Stimulated activated CD8-positive, alpha-beta memory T cell treated with anti-CD3 and anti-CD28 coated beads, Interleukin-4, amount 100 ng/mL, for 24 hours (primary cell): Measurements from ENCODE around the gene HOXD4.

Experiments used
- DNase-seq: peaks from one replicate; pipeline ENCODE4 v3.0.0-alpha.2; 2020; ENCODE audit warnings: low read depth

HOXD4 gene

GRCh38 chr2:176126929-176127773 lies 24.2 kb upstream of the HOXD4 start:
- peak; percentile 49 for DNase-seq

DNA sequence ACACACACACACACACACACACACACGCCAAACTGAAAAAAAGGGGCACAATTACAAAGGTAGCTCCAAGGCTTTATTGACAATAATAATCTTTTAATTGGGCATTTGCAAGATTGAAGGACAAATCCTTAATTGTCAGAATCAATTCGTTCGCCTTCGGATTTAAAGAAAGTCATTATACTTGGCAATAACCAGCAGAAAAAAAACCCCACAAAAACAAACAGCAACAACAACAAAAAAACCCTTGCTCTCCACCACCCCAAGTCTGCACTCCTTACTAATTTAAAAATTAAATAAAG lies 23.6 kb upstream of the HOXD4 start:
- DNase-seq: no peak

GRCh38 chr2:176128172-176128981 lies 23.0 kb upstream of the HOXD4 start:
- DNase-seq: no peak

GRCh38 chr2:176128982-176129796 lies 22.2 kb upstream of the HOXD4 start, which contains the start of gene HOXD8:
Gene HOXD8, plus strand, starts transcription at chr2:176129705. Its CDS starts 662 bp downstream, at chr2:176130367.
- no peak for DNase-seq

GRCh38 chr2:176129813-176130146 lies 21.6 kb upstream of the HOXD4 start:
- DNase-seq: no peak

GRCh38 chr2:176130147-176130956 lies 21.0 kb upstream of the HOXD4 start:
- DNase-seq: no peak

GRCh38 chr2:176130957-176131847 lies 20.1 kb upstream of the HOXD4 start:
- DNase-seq: no peak

DNA sequence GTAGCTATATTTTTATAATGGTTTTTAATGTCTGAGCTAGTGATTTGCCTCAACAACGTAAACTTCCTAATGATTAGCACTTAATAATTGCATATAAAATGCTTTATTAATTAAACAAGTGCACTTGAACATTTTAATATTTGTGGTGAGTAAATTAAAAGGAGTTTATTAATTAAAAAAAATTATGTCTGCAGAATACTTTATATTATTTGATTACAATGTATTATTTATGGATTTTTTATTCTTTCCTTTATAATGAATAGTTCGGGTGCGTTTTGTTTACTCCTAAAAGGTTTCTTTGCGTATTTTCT lies 19.5 kb upstream of the HOXD4 start:
- no peak for DNase-seq

GRCh38 chr2:176132205-176133171 lies 18.9 kb upstream of the HOXD4 start:
- no peak for DNase-seq

DNA sequence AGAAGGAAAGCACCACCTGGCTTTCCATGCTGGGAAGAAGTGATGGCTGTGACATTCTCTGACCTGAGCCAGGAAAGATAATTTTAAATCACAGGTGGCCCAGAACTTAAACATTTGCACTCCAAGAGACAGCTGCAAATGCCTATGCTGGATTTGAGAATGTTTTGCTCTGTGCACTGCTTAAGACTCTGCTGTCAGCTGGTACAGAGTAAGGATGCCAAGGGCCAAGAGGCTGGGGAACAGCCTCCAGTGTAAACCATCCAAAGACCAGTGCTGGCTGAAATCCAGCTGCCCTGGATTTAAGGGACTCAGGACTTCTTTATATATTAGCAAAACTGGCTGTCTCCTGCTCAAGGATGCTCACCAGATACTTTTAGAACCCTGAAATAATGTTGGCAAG lies 18.0 kb upstream of the HOXD4 start:
- DNase-seq: no peak

GRCh38 chr2:176134035-176134434 lies 17.3 kb upstream of the HOXD4 start:
- DNase-seq: no peak

GRCh38 chr2:176135035-176135440 lies 16.3 kb upstream of the HOXD4 start:
- no peak for DNase-seq

DNA sequence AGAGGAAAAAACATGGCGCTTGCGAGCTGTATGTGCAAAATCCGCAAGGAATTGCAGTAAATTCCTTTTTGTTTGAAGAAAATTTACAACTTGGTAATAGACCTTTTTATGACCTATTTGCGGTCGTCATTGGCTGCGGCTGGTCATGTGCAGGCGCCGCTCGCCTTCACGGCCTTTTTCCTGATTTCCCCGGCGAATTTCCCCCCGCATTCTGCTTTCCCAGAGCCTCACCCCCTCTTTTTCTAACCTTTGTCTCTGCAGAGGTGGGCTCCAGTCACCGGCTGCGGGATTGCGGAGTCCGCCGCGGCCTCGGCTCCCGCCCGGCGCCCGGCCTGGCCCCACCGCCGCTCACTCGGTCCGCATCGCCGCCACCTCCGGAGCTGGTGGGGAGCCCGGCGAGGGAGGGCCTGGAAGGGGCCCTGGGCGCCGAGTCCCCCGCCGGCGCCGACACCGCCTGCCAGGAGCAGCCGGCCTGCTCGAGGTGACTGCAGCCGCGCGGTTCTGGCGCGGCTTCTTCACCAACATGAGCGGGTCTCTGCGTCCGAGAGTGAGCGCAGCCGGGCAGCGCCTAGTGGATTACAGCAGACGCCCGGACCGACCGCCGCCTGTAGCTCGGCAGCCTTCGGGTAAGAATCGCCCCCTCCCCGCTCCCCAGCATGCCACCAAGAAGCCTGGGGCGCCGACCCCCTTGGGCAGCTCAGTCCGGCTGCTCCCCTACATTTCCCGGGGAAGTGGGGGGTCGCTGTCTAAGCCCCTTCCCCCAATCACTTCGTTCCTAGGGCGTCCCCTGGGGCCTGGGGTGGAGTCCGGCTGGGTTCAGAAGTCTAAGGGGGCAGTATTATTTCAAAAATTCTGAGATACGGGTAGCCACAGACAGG lies 14.7 kb upstream of the HOXD4 start:
- DNase-seq: no peak

DNA sequence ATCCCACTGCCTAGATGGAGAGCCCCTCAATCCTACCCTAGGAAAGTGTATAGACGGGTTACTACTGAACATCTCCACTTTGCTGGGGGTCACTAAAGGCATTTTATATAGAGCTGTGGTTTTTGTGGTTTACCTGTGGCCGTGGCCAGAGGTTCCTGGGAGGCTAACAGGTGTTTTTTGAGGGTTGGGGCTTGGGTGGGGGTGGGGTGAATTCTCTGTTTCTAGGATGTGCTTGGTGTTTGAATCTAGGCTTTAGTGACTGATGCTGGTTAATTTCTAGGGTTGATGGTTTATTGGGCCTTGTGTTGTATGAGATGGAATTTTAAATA lies 14.1 kb upstream of the HOXD4 start:
- DNase-seq: no peak

DNA sequence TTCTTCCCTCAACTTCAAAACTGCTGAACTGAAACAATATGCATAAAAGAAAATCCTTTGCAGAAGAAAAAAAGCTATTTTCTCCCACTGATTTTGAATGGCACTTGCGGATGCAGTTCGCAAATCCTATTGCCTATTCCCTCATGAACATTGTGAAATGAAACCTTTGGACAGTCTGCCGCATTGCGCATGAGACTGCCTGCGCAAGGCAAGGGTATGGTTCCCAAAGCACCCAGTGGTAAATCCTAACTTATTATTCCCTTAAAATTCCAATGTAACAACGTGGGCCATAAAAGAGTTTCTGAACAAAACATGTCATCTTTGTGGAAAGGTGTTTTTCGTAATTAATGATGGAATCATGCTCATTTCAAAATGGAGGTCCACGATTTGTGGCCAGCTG lies 13.4 kb upstream of the HOXD4 start:
- DNase-seq: no peak

GRCh38 chr2:176138526-176138922 lies 12.8 kb upstream of the HOXD4 start:
- DNase-seq: no peak

DNA sequence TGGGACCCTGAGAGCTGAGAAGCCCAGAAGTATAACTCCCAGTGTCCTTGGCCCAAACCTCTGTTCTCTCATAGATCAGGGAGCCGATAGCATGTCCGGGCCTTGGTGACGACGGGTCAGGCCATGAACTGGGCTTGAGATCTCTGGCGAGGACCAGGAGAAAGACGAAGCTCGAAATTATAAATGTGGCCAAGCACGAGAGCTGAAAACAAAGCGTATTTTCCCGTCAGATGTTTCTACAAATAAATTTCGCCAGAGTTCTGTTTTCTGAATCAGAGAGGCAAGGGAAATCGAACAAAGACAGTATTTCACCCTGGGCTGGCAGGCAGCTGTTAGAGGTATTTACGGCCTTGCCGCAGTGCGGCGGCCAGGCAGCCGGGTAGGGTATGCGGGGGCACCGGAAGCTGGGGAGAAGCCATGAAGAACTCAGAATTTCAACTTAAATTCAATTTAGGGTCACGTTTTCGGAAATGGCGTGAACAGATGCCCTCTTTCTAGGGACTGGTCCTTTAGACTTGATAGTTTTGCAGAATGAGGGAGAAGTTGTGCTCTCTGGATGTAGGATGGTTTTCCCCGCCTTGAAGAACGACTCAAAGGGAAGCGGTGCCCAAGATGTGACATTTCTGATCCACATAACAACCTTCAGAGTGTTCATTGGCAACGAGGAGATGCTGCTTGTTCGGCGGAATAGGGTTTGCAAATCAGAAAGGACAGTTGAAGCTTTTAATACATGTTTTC lies 12.3 kb upstream of the HOXD4 start:
- DNase-seq: no peak
